ENCODE results near the gene NUP214.

NUP214 gene

DNA sequence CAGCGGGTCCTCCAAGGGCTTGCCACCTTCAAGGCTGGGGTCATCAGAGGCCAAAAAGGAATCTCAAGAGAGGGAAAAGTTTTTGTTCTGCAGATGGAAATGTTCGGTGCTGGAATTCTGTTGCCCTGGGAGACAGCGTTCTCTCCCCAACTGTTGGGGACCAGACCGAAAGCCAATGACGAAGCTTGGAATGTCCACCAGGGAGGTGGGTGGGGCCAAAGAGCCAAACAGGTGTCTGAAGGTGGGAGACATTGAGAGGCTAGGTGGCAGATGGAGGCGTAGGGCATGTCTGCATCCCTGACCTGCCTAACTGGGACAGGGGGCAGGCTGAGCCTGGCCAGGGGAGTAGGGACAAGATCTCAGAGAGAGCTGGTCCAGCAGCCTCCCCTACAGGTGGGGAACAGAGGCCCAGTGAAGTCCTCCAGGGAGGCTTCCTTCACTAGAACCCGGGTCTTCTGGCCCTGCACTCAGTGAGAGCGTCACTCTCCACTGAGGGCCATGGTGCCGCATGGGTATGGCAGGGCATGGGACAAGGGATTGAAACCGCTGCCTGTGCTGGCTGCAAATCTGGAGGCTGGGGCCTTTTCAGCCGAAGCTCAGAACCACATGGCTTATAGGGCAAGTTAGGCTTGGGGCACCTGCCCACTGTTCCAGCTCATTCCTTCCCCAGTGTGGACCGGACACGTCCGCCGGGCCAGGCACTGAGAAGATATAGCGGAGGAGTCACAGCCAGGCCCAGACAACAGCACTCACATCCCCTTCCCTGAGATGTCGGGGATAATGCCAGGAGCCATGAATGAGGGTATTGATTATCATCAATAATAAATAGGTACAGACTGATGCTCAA lies 156.0 kb downstream of the NUP214 start:
- no peak for DNase-seq

DNA sequence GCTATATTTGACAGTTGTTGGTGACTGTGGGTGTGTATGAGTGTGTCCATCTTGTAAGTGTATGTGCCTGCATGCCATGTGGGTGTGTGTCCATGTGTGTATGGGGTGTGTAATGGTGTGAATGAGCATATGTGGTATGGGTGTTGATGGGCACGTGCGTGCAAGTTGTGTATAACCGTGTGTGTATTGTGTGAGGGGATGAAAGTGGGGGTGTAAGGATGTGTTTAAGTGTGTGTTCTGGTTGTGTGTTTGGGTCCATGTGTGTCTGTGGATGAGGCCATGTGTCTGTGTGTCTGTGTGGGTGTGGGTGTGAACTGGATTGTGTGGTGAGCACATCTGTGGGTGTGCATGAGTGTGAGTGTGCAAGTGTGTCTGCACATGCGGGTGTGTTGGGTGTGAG lies 156.8 kb downstream of the NUP214 start:
- DNase-seq, result no peak

DNA sequence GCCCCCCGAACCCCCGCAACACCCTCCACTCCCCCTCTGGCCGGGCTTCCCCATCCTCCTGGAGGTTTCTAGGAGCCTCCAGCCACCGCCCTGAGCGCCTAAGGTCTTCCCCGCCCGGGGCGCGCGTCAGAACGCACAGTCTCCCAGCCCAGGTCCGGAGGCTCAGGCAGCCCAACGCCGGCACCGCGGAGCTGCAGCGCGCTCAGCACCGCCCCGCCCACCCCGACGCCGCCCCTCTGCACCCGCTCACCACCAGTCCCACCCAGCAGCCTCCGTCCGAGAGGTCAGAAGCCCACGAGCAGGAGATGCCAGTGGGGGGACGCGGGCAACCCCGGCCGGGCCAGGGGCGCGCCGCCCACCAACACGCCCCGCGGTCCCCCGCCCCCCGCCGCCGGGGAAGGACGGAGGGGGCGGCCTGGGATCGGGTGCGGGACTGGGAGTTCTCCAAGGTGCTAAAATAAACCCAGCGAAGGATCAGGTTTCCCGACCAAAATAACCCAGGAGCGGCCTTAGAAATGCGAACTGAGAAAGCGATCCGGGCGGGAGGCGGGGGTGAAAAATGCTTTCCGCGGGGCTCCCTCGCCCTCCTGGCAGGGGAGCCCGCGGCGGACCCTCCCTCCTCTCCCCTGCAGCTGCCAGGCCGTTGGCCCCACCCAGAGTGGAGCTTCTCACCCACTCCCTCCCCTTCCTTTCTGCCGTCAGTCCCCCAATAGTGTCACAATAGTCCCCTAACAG lies 157.5 kb downstream of the NUP214 start:
- DNase-seq, result no peak

Data from DMS53 (cell line).